Endothelial cell of umbilical vein (primary cell): ENCODE measurements around the gene UBE2I. TPM values are rescaled to one million over a fixed set of nuclear protein-coding genes. Genes with fewer than 3 reads are reported as not detected.

ENCODE experiments used
- BruUV-seq: library from RNA; stranded (reverse); fragments of 400-500 nt; replicated peaks from 2 replicates; lab custom pipeline; 2021; lab: Mats Ljungman, UMichigan
- CTCF ChIA-PET: fragments of 300-600, 350-600 bp; sonication (Branson Sonifier 250); formaldehyde crosslinking; loops from one replicate; lab custom pipeline; 2021; ENCODE audit warnings: antibody characterized with exemption, inconsistent platforms; lab: Charles Lee
- POLR2A ChIA-PET: fragments of 300-600, 350-600 bp; sonication (Branson Sonifier 250); formaldehyde crosslinking; loops from one replicate; lab custom pipeline; 2021; ENCODE audit warnings: antibody characterized with exemption, inconsistent platforms; lab: Charles Lee
- DNase-seq: peaks from one replicate; pipeline ENCODE4 v3.0.0-alpha.2; 2011; ENCODE audit warnings: low read depth, low spot score
- FAIRE-seq: peaks from 2 replicates; lab custom pipeline; 2011; peaks lifted over from hg19 to GRCh38; lab: Jason Lieb, UNC
- H2AFZ ChIP-seq: 2 replicates; pipeline ENCODE4 v1.6.0; 2012; ENCODE audit warnings: low read depth, low read length, control low read depth, inconsistent platforms
- H3K27ac ChIP-seq: 2 replicates; pipeline ENCODE4 v1.5.1; 2011; ENCODE audit warnings: low read depth, mild to moderate bottlenecking, control low read depth, low read length, moderate library complexity; ENCODE audit not compliant: insufficient read depth
- H3K27me3 ChIP-seq, 2 experiments: 2 replicates each; pipeline versions ENCODE4 v1.6.0 to v1.6.1; 2011; ENCODE audit warnings: low read length in 2 of 2, mixed read lengths in 1 of 2; ENCODE audit not compliant: control insufficient read depth in 2 of 2, insufficient read depth in 2 of 2
- H3K36me3 ChIP-seq, 2 experiments: 2 replicates in 1 of 2; 3 replicates in 1 of 2; pipeline ENCODE4 v1.5.1; 2011; ENCODE audit warnings: low read length in 2 of 2, mild to moderate bottlenecking in 1 of 2, moderate library complexity in 1 of 2; ENCODE audit not compliant: control insufficient read depth in 2 of 2, insufficient read depth in 2 of 2; ENCODE audit errors: extremely low read depth in 1 of 2
- H3K4me1 ChIP-seq: 3 replicates; pipeline ENCODE4 v1.5.1; 2011; ENCODE audit warnings: mild to moderate bottlenecking, low read length; ENCODE audit not compliant: control insufficient read depth, insufficient read depth; ENCODE audit errors: extremely low read depth
- H3K4me2 ChIP-seq: 2 replicates; pipeline ENCODE4 v1.6.1; 2011; ENCODE audit warnings: low read length, control low read depth, mixed read lengths; ENCODE audit not compliant: insufficient read depth
- H3K4me3 ChIP-seq, 3 experiments: fragments of 200-600 bp in 1 of 3; sonication (generic), shearing (Covaris generic) in 1 of 3; replicated peaks in 1 of 3; 2 replicates each; pipeline ENCODE4 v1.5.1; 2011 to 2016; ENCODE audit warnings: control low read depth in 3 of 3, low read length in 3 of 3, mild to moderate bottlenecking in 2 of 3, inconsistent platforms in 1 of 3, low read depth in 1 of 3, moderate library complexity in 1 of 3; ENCODE audit not compliant: insufficient read depth in 1 of 3
- H3K79me2 ChIP-seq: 2 replicates; pipeline ENCODE4 v1.6.0; 2012; ENCODE audit warnings: low read length, inconsistent platforms; ENCODE audit not compliant: control insufficient read depth, insufficient read depth
- H3K9ac ChIP-seq: replicated peaks from 2 replicates; pipeline ENCODE3; 2011; ENCODE audit warnings: low read length, control low read depth; ENCODE audit not compliant: insufficient read depth; ENCODE audit errors: extremely low read depth
- H3K9me1 ChIP-seq: replicated peaks from 3 replicates; pipeline ENCODE4 v1.6.0; 2011; ENCODE audit warnings: mild to moderate bottlenecking, low read length; ENCODE audit not compliant: control insufficient read depth, insufficient read depth; ENCODE audit errors: extremely low read depth
- H3K9me3 ChIP-seq: replicated peaks from 2 replicates; pipeline ENCODE4 v1.5.1; 2012; ENCODE audit warnings: low read length, inconsistent platforms; ENCODE audit not compliant: control insufficient read depth, insufficient read depth
- H4K20me1 ChIP-seq: replicated peaks from 2 replicates; pipeline ENCODE3; 2011; ENCODE audit warnings: mild to moderate bottlenecking, low read length; ENCODE audit not compliant: control insufficient read depth, insufficient read depth; ENCODE audit errors: extremely low read depth
- CTCF ChIP-seq, 2 donors: IDR thresholded peaks; 1 replicate in 1 of 2; 2 replicates in 1 of 2; pipeline ENCODE4 v1.5.1; 2011; ENCODE audit warnings: low read length in 2 of 2, mild to moderate bottlenecking in 2 of 2, moderate library complexity in 2 of 2, control low read depth in 1 of 2, inconsistent platforms in 1 of 2, low read depth in 1 of 2; ENCODE audit not compliant: insufficient read depth in 1 of 2; ENCODE audit errors: extremely low read depth in 1 of 2
- EZH2 ChIP-seq: IDR thresholded peaks from 2 replicates; pipeline ENCODE4 v1.6.1; 2012; ENCODE audit warnings: borderline replicate concordance, low read depth, mild to moderate bottlenecking, moderate library complexity, low read length, inconsistent platforms; ENCODE audit not compliant: severe bottlenecking
- FOS ChIP-seq: IDR thresholded peaks from 2 replicates; pipeline ENCODE4 v1.6.1; 2011; ENCODE audit warnings: mild to moderate bottlenecking, low read length, moderate library complexity, borderline replicate concordance; ENCODE audit not compliant: insufficient read depth
- GATA2 ChIP-seq: IDR thresholded peaks from 2 replicates; pipeline ENCODE4 v1.7.0; 2011; ENCODE audit warnings: low read depth, mild to moderate bottlenecking, moderate library complexity, mixed read lengths, low read length; ENCODE audit not compliant: insufficient read length, insufficient read depth
- JUN ChIP-seq: IDR thresholded peaks from 2 replicates; pipeline ENCODE4 v1.6.1; 2011; ENCODE audit warnings: borderline replicate concordance, low read depth; ENCODE audit not compliant: insufficient read length, insufficient read depth
- MYC ChIP-seq: IDR thresholded peaks from one replicate; pipeline ENCODE4 v1.6.1; 2011; ENCODE audit warnings: mild to moderate bottlenecking, low read depth, low read length
- POLR2A ChIP-seq: IDR thresholded peaks from 2 replicates; pipeline ENCODE4 v1.6.1; 2012; ENCODE audit warnings: low read depth, mild to moderate bottlenecking, control low read depth, low read length
- POLR2AphosphoS5 ChIP-seq: IDR thresholded peaks from 2 replicates; pipeline ENCODE4 v1.6.1; 2012; ENCODE audit warnings: low read depth, mild to moderate bottlenecking, control low read depth, low read length, moderate library complexity; ENCODE audit not compliant: insufficient read depth
- dilution Hi-C: fragments of 300-500 bp; cut with MboI; formaldehyde crosslinking; loops from one replicate; pipeline ENCODE4 v1.15.0; 2019; ENCODE audit warnings: low sequenced_read_pairs; ENCODE audit not compliant: extremely low pct_ligation_motif_present
- intact Hi-C: fragments of 100-400 bp; cut with micrococcal nuclease; formaldehyde crosslinking; loops from one replicate; pipeline ENCODE4 v1.10.0; 2022
- polyA plus RNA-seq, 4 experiments: library from polyadenylated mRNA; depleted of rRNA in 3 of 4; stranded (reverse) in 3 of 4; unstranded in 1 of 4; fragments of >200 nt; gene quantifications; 2 replicates each; pipeline versions ENCODE4 v1.2.1 to v1.2.3, GENCODE V29; 2011 to 2012; ENCODE audit warnings: missing spikeins in 1 of 4
- total RNA-seq: library from RNA; stranded (reverse); gene quantifications from 2 replicates; pipeline ENCODE4 v1.2.3, GENCODE V29; 2021
- TF ChIP-seq, protein P1 (sequence below): IDR thresholded peaks from 2 replicates; pipeline ENCODE4 v1.6.1; 2011; ENCODE audit not compliant: insufficient read depth, insufficient read length

The UBE2I gene
- total and polyA plus RNA-seq, 2 donors (not counting 3 experiments of a cell fraction or from before 2014, with no cell fraction given) = 122 to 233 TPM

DNA sequence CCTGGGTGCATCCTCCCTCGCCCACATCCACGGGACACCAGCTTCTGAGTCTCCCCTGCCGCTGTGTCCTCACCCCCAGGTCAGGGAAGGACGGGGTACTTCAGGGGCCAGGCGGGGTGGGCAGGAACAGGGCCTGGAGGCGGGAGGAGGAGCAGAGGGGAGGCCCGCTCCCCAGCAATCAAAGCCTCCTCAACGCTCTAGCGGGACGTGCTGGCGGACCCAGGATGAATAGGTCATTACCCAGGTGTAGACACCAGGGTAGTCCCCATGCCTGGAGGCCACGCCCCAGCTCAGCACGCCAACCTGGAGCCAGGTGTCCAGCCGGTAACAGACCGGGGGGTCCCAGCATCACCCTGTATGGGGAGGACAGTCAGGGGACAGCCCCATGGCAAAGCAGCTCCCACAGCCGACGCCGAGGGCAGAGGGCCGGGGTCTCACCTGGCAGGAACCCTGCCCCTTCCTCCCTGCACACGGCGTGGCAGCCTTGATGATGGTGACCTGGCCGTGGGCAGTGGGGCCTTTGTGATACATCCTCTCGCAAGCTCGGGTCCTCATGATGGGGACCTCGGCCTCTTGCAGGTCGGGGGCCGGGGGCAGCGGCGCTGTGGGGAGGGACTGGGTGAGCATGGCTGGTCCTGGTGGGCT lies 29.4 kb upstream of the UBE2I start:
- Histone ChIP-seq H3K27ac (no peak overlapping the region), H3K9ac (no peak overlapping the region), H3K4me2 (no peak overlapping the region), H3K36me3 (no peaks in the 10 kb centered on the region), H3K27me3 (no peaks in the 10 kb centered on the region), H3K79me2 (no peaks in the 10 kb centered on the region), H4K20me1 (no peaks in the 10 kb centered on the region), H3K4me3 (no peak overlapping the region), H3K9me1 (no peaks in the 10 kb centered on the region), H3K9me3 (no peaks in the 10 kb centered on the region), H2AFZ (no peak overlapping the region), H3K4me1 (no peaks in the 10 kb centered on the region)
- CTCF ChIA-PET = interaction anchor here (0.7 to 1.3 kb wide), 3 partner anchors 11 to 21 kb away, joined by 3 to 5 read pairs (median 3); no protein-coding TSS in a partner anchor
- FAIRE-seq = no peak
- TF ChIP-seq JUN (no peak), POLR2AphosphoS5 (no peak), MYC (no peak), POLR2A (no peak), FOS (no peak), CTCF (IDR thresholded peaks at IDR 0.05; ENCODE audit: extremely low read depth in 1 of 2, insufficient read depth in 1 of 2, low read depth in 1 of 2, low read length in 2 of 2) (no peak), GATA2 (no peak), EZH2 (no peak)
- TF ChIP-seq, protein P1, sequence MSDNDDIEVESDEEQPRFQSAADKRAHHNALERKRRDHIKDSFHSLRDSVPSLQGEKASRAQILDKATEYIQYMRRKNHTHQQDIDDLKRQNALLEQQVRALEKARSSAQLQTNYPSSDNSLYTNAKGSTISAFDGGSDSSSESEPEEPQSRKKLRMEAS = no peak
- DNase-seq = no peak
- intact Hi-C loops = no loop called here
- dilution Hi-C loops = no loop called here
- POLR2A ChIA-PET = no interaction called here
- BruUV-seq = no TSS peak
